Tibial artery (tissue), 4 donors: ENCODE data around the gene OLIG1.

ENCODE experiments used
- DNase-seq, 2 donors: peaks; one replicate each; pipeline ENCODE4 v3.0.0-alpha.2; 2019
- H3K27ac ChIP-seq, 2 donors: fragments of 200-600 bp; sonication (generic) in 1 of 2; 1 replicate in 1 of 2; 2 replicates in 1 of 2; pipeline ENCODE4 v1.5.1; 2018 to 2019; ENCODE audit warnings: mild to moderate bottlenecking in 1 of 2
- H3K27me3 ChIP-seq, 2 donors: fragments of 200-600 bp; sonication (generic) in 1 of 2; one replicate each; pipeline versions ENCODE4 v1.5.1 to v1.6.0; 2016 to 2019
- H3K36me3 ChIP-seq, 3 donors: fragments of 200-600 bp; sonication (generic) in 2 of 3; one replicate each; pipeline ENCODE4 v1.5.1; 2016 to 2019; ENCODE audit warnings: mild to moderate bottlenecking in 2 of 3
- H3K4me1 ChIP-seq, 4 donors: fragments of 200-600 bp; sonication (generic) in 2 of 4; 1 replicate in 3 of 4; 2 replicates in 1 of 4; pipeline ENCODE4 v1.5.1; 2016 to 2019
- H3K4me3 ChIP-seq, 2 donors: fragments of 200-600 bp; sonication (generic) in 1 of 2; 1 replicate in 1 of 2; 2 replicates in 1 of 2; pipeline ENCODE4 v1.5.1; 2018 to 2019; ENCODE audit warnings: mild to moderate bottlenecking in 2 of 2
- H3K9me3 ChIP-seq, 3 donors: fragments of 200-600 bp; sonication (generic) in 1 of 3; one replicate each; pipeline ENCODE4 v1.5.1; 2016 to 2019
- intact Hi-C: fragments of 100-400 bp; cut with DNase I; formaldehyde crosslinking; loops from one replicate; pipeline ENCODE4 v1.15.0; 2023; ENCODE audit warnings: low total_unique reads
- TF ChIP-seq, protein P1 (sequence below), 2 experiments: fragments of 200-600 bp in 1 of 2; fragments of 450-650 bp in 1 of 2; IDR thresholded peaks; one replicate each; pipeline ENCODE4 v1.5.1; 2017 to 2019; ENCODE audit warnings: antibody characterized with exemption in 2 of 2, mild to moderate bottlenecking in 1 of 2, moderate library complexity in 1 of 2

The OLIG1 gene

DNA sequence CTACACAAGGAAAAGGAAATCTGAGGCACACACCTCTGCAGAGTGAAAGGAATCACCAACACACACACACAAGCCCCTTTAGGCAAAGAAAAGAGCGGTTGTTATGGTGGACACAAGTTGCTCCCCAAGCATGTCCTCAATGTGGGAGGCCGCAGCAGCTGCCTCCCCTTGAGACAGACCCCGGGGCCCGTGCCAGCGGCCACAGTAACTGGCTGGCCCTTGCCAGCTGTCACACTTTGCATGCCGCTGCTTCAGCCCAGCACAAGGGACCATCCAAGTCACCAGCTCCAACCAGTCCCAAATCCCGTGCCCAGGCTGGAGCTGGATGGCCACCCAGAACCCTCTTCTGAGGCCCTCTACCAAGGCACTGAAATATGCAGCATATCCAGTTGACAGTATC, 2.9 kb upstream of the OLIG1 start:
- Histone ChIP-seq H3K4me1 (peaks cover 0 to 24% (median 21%) of the 10 kb centered on the region in 4 donors), H3K27ac (no peak overlapping the region), H3K36me3 (no peaks in the 10 kb centered on the region), H3K4me3 (no peak overlapping the region), H3K9me3 (peaks cover 6 to 8% (median 8%) of the 10 kb centered on the region in 3 donors), H3K27me3 (peaks cover 0 to 80% of the 10 kb centered on the region in 2 donors)
- no peak for DNase-seq
- TF ChIP-seq, protein P1, sequence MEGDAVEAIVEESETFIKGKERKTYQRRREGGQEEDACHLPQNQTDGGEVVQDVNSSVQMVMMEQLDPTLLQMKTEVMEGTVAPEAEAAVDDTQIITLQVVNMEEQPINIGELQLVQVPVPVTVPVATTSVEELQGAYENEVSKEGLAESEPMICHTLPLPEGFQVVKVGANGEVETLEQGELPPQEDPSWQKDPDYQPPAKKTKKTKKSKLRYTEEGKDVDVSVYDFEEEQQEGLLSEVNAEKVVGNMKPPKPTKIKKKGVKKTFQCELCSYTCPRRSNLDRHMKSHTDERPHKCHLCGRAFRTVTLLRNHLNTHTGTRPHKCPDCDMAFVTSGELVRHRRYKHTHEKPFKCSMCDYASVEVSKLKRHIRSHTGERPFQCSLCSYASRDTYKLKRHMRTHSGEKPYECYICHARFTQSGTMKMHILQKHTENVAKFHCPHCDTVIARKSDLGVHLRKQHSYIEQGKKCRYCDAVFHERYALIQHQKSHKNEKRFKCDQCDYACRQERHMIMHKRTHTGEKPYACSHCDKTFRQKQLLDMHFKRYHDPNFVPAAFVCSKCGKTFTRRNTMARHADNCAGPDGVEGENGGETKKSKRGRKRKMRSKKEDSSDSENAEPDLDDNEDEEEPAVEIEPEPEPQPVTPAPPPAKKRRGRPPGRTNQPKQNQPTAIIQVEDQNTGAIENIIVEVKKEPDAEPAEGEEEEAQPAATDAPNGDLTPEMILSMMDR (IDR thresholded peaks at IDR 0.05) = no peak
- intact Hi-C loops = no loop called here

DNA sequence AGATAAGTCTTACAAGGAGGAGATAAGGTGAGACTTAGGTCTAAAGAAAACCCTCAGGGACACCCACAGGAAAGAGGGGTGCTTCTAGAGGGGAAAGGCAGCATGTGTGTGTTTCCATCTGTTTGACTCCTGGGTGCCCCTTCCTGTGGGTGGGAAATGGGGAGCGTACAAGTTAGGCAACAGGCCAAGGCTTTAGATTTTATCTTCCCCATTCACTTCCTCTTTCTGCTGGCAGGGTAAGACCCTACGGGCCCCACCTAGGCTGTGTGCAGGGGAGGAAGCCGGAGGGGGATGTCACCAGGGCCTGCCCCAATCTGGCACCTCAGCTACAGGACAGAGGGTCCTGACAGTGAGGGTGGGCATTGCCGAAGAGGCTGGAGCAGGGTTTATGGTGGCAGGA, 2.5 kb upstream of the OLIG1 start:
- Histone ChIP-seq H3K4me1 (peaks cover 0 to 26% (median 22%) of the 10 kb centered on the region in 4 donors), H3K27me3 (peaks cover 0 to 84% of the 10 kb centered on the region in 2 donors), H3K27ac (no peak overlapping the region), H3K36me3 (no peaks in the 10 kb centered on the region), H3K4me3 (no peak overlapping the region), H3K9me3 (peaks cover 6 to 8% (median 8%) of the 10 kb centered on the region in 3 donors)
- DNase-seq = no peak
- intact Hi-C loops = no loop called here
- TF ChIP-seq, protein P1 (IDR thresholded peaks at IDR 0.05) = no peak

DNA sequence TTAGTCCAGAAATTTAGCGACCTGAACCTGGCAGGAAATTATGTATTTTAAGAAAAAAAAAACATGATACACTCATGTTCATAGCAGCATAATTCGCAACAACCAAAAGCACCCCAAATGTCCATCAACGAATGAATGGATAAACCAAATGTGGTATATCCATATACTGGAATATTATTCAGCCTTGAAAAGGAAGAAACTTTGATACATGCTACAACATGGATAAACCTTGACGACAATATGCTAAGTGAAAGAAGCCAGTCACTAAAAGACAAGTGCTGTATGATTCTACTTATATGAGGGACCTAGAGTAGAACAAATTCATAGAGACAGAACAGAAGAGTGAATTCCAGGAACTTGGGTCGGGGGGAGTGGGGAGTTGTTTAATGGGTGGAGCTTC, 698 bp upstream of the OLIG1 start:
- intact Hi-C loops = no loop called here
- Histone ChIP-seq H3K36me3 (no peaks in the 10 kb centered on the region), H3K9me3 (peaks cover 6 to 8% (median 8%) of the 10 kb centered on the region in 3 donors), H3K27me3 (peaks cover 0 to 87% of the 10 kb centered on the region in 2 donors), H3K4me3 (no peak overlapping the region), H3K4me1 (peaks cover 0 to 26% (median 22%) of the 10 kb centered on the region in 4 donors), H3K27ac (no peak overlapping the region)
- no peak for DNase-seq
- TF ChIP-seq, protein P1 (IDR thresholded peaks at IDR 0.05) = no peak

DNA sequence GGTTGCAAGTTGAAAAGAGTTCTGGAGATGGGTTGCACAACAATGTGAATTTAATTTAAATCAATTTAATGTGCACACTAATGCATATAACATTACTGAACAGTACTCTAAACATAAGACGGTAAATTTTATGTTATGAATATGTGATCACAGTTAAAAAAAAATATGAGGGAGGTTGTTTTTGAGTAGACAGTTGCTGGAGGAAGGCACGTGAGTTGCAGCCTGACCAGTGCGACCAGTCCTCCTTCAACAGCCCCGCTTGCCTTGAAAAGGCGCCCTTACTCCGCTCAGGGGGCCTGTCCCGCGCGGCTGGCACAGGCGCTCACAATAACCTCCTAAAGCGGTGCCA, 322 bp upstream of the OLIG1 start:
- Histone ChIP-seq H3K27ac (no peak overlapping the region), H3K9me3 (peaks cover 6 to 8% (median 8%) of the 10 kb centered on the region in 3 donors), H3K27me3 (peaks cover 0 to 87% of the 10 kb centered on the region in 2 donors), H3K4me1 (peaks cover 0 to 26% (median 22%) of the 10 kb centered on the region in 4 donors), H3K36me3 (no peaks in the 10 kb centered on the region), H3K4me3 (peak overlapping the region in 1 of 2 donors; percentile 36)
- TF ChIP-seq, protein P1 (IDR thresholded peaks at IDR 0.05) = no peak
- intact Hi-C loops = no loop called here
- DNase-seq = no peak

DNA sequence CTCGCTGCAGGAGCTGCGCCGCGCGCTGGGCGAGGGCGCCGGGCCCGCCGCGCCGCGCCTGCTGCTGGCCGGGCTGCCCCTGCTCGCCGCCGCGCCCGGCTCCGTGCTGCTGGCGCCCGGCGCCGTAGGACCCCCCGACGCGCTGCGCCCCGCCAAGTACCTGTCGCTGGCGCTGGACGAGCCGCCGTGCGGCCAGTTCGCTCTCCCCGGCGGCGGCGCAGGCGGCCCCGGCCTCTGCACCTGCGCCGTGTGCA, 730 bp downstream of the OLIG1 start:
- no peak for DNase-seq
- no peak overlapping the region for H3K27ac ChIP-seq
- intact Hi-C loops = no loop called here
- H3K4me1 ChIP-seq = peaks cover 0 to 26% (median 22%) of the 10 kb centered on the region in 4 donors
- TF ChIP-seq, protein P1 (IDR thresholded peaks at IDR 0.05) = no peak
- H3K36me3 ChIP-seq = no peaks in the 10 kb centered on the region
- peak overlapping the region in 1 of 2 donors; percentile 40 for H3K4me3 ChIP-seq
- peaks cover 6 to 8% (median 8%) of the 10 kb centered on the region in 3 donors for H3K9me3 ChIP-seq
- peaks cover 0 to 86% of the 10 kb centered on the region in 2 donors for H3K27me3 ChIP-seq
